Fibroblast of lung (primary cell): ENCODE measurements around the gene TAS2R38. TPM values are rescaled to one million over a fixed set of nuclear protein-coding genes. Genes with fewer than 3 reads are reported as not detected.

Source experiments
- DNase-seq, 2 donors: peaks; one replicate each; pipeline versions ENCODE4 v3.0.0 to v3.0.0-alpha.2; 2010; ENCODE audit warnings: low read depth in 2 of 2
- H2AFZ ChIP-seq: 2 replicates; pipeline ENCODE4 v1.5.1; 2012; ENCODE audit warnings: low read length, control low read depth, inconsistent platforms
- H3K27ac ChIP-seq: 2 replicates; pipeline ENCODE4 v1.5.1; 2011; ENCODE audit warnings: low read length, control low read depth; ENCODE audit not compliant: insufficient read depth
- H3K27me3 ChIP-seq: 2 replicates; pipeline ENCODE4 v1.5.1; 2011; ENCODE audit warnings: mild to moderate bottlenecking, low read length; ENCODE audit not compliant: control insufficient read depth, insufficient read depth
- H3K36me3 ChIP-seq: 2 replicates; pipeline ENCODE4 v1.5.1; 2011; ENCODE audit warnings: low read length; ENCODE audit not compliant: control insufficient read depth, insufficient read depth
- H3K4me1 ChIP-seq: 2 replicates; pipeline ENCODE4 v1.5.1; 2011; ENCODE audit warnings: low read length; ENCODE audit not compliant: control insufficient read depth, insufficient read depth; ENCODE audit errors: extremely low read depth
- H3K4me2 ChIP-seq: 2 replicates; pipeline ENCODE4 v1.5.1; 2011; ENCODE audit warnings: low read length, control low read depth; ENCODE audit not compliant: insufficient read depth; ENCODE audit errors: extremely low read depth
- H3K4me3 ChIP-seq, 4 experiments: fragments of 200-600 bp in 1 of 4; sonication (generic) in 1 of 4; replicated peaks in 1 of 4; 2 replicates each; pipeline ENCODE4 v1.5.1; 2011 to 2016; ENCODE audit warnings: low read length in 4 of 4, low read depth in 3 of 4, mild to moderate bottlenecking in 3 of 4, control low read depth in 2 of 4, inconsistent platforms in 1 of 4, mixed read lengths in 1 of 4; ENCODE audit not compliant: insufficient read depth in 1 of 4; ENCODE audit errors: control extremely low read depth in 1 of 4
- H3K79me2 ChIP-seq: 2 replicates; pipeline ENCODE4 v1.5.1; 2012; ENCODE audit warnings: mild to moderate bottlenecking, low read length, inconsistent platforms; ENCODE audit not compliant: control insufficient read depth, insufficient read depth
- H3K9ac ChIP-seq: 2 replicates; pipeline ENCODE4 v1.5.1; 2011; ENCODE audit warnings: mild to moderate bottlenecking, low read length, control low read depth; ENCODE audit not compliant: insufficient read depth
- H3K9me3 ChIP-seq: 2 replicates; pipeline ENCODE4 v1.5.1; 2012; ENCODE audit warnings: low read depth, low read length; ENCODE audit not compliant: control insufficient read depth, insufficient read depth
- H4K20me1 ChIP-seq: 2 replicates; pipeline ENCODE4 v1.5.1; 2011; ENCODE audit warnings: low read length; ENCODE audit not compliant: control insufficient read depth, insufficient read depth; ENCODE audit errors: extremely low read depth
- EZH2 ChIP-seq: IDR thresholded peaks from 2 replicates; pipeline ENCODE4 v1.5.1; 2012; ENCODE audit warnings: low read length, control low read depth, mild to moderate bottlenecking; ENCODE audit errors: missing control alignments
- polyA plus RNA-seq, 2 donors: library from polyadenylated mRNA; depleted of rRNA in 1 of 2; stranded (reverse) in 1 of 2; unstranded in 1 of 2; fragments of >200 nt; gene quantifications; 2 replicates each; pipeline ENCODE4 v1.2.1, GENCODE V29; 2011 to 2012; ENCODE audit warnings: missing spikeins in 1 of 2
- total RNA-seq: library from RNA; depleted of rRNA; stranded (reverse); fragments of >200 nt; gene quantifications from 2 replicates; pipeline ENCODE4 v1.2.1, GENCODE V29; 2014
- TF ChIP-seq, protein P1 (sequence below), 2 donors: IDR thresholded peaks in 1 of 2; conservative IDR thresholded peaks in 1 of 2; 1 replicate in 1 of 2; 2 replicates in 1 of 2; pipeline ENCODE4 v1.5.1; 2011 to 2012; ENCODE audit warnings: low read length in 2 of 2, control low read depth in 1 of 2, inconsistent platforms in 1 of 2, low read depth in 1 of 2, mild to moderate bottlenecking in 1 of 2

Gene TAS2R38
- total and polyA plus RNA-seq, 2 donors (not counting 1 experiment from before 2014, with no cell fraction given): not detected

- no peaks in the 10 kb centered on the region for H4K20me1 ChIP-seq
- H3K27me3 ChIP-seq: no peaks in the 10 kb centered on the region
- H3K9ac ChIP-seq: no peak overlapping the region
- no peaks in the 10 kb centered on the region for H3K79me2 ChIP-seq
- no peaks in the 10 kb centered on the region for H3K9me3 ChIP-seq
- no peak for TF ChIP-seq EZH2
- TF ChIP-seq, protein P1, sequence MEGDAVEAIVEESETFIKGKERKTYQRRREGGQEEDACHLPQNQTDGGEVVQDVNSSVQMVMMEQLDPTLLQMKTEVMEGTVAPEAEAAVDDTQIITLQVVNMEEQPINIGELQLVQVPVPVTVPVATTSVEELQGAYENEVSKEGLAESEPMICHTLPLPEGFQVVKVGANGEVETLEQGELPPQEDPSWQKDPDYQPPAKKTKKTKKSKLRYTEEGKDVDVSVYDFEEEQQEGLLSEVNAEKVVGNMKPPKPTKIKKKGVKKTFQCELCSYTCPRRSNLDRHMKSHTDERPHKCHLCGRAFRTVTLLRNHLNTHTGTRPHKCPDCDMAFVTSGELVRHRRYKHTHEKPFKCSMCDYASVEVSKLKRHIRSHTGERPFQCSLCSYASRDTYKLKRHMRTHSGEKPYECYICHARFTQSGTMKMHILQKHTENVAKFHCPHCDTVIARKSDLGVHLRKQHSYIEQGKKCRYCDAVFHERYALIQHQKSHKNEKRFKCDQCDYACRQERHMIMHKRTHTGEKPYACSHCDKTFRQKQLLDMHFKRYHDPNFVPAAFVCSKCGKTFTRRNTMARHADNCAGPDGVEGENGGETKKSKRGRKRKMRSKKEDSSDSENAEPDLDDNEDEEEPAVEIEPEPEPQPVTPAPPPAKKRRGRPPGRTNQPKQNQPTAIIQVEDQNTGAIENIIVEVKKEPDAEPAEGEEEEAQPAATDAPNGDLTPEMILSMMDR (conservative IDR thresholded peaks at IDR 0.05 in 1 of 2, IDR thresholded peaks at IDR 0.05 in 1 of 2; ENCODE audit: low read depth in 1 of 2, low read length in 2 of 2): no peak
- H3K27ac ChIP-seq: no peak overlapping the region
- no peak overlapping the region for H3K4me3 ChIP-seq
- H2AFZ ChIP-seq: no peak overlapping the region
- no peaks in the 10 kb centered on the region for H3K4me1 ChIP-seq
- no peak overlapping the region for H3K4me2 ChIP-seq
- no peak for DNase-seq
- H3K36me3 ChIP-seq: no peaks in the 10 kb centered on the region
Observed at GRCh38 chr7:142006577-142006976, 33.0 kb upstream of the TAS2R38 start.

DNA sequence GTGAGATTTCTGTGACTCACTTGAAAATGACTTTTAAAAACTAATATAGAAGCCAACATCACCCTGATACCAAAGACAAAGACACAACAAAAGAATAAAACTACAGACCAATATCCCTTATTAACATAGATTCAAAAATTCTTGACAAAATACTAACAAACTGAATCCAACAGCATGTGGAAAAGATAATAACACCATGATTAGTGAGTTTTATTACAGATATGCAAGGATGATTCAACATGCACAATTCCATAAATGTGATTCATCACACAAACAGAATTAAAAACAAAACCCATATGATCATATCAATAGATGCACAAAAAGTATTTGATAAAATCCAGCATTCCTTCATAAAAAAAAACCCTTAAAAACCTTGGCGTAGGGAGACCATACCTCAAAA, 28.6 kb upstream of the TAS2R38 start:
- Histone ChIP-seq H3K9me3 (no peaks in the 10 kb centered on the region), H3K36me3 (no peaks in the 10 kb centered on the region), H4K20me1 (no peaks in the 10 kb centered on the region), H3K27ac (no peak overlapping the region), H3K4me1 (no peaks in the 10 kb centered on the region), H3K9ac (no peak overlapping the region), H3K4me2 (no peak overlapping the region), H3K4me3 (no peak overlapping the region), H2AFZ (no peak overlapping the region), H3K27me3 (no peaks in the 10 kb centered on the region), H3K79me2 (no peaks in the 10 kb centered on the region)
- TF ChIP-seq EZH2: no peak
- TF ChIP-seq, protein P1 (conservative IDR thresholded peaks at IDR 0.05 in 1 of 2, IDR thresholded peaks at IDR 0.05 in 1 of 2; ENCODE audit: low read depth in 1 of 2, low read length in 2 of 2): no peak
- no peak for DNase-seq

DNA sequence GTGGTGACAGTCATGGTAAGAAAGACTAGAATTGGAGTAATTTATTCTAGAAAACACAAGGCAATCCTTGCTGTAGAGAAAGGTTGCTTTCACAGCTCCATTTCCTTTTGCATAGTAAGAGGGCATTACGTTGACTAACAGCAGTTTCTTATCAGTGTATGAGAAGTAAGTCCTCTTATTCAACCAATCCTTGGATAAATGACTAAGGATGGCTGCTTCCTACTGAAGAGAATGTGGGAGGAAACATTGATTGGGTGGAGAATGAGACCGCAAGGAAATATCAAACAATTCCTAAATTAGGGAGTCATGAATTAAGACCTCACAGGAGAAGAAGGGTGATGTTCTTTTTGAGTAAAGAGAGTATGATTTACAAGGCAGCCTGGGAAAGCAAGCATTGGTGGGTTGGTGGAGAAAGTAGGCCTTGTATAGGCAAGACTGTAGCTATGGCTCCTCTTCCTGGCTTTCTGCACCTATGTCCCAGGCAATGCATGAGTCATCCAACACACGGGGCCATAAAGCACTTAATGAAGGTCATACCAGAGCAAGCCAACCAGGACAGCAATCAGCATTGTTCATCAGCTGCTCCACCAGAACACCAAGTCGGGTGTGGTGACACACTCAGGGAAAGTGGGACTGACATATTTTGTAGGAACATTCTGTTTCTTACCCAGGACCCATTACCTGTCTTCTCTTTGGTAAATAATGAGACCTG, 27.7 kb upstream of the TAS2R38 start:
- H4K20me1 ChIP-seq: no peaks in the 10 kb centered on the region
- H3K9ac ChIP-seq: no peak overlapping the region
- H3K27ac ChIP-seq: no peak overlapping the region
- no peak overlapping the region for H3K4me3 ChIP-seq
- peak in 1 of 2 donors; percentile 3 for DNase-seq
- no peak overlapping the region for H3K4me2 ChIP-seq
- H3K27me3 ChIP-seq: no peaks in the 10 kb centered on the region
- TF ChIP-seq, protein P1 (conservative IDR thresholded peaks at IDR 0.05 in 1 of 2, IDR thresholded peaks at IDR 0.05 in 1 of 2; ENCODE audit: low read depth in 1 of 2, low read length in 2 of 2): no peak
- no peaks in the 10 kb centered on the region for H3K4me1 ChIP-seq
- H3K9me3 ChIP-seq: no peaks in the 10 kb centered on the region
- H3K79me2 ChIP-seq: no peaks in the 10 kb centered on the region
- H3K36me3 ChIP-seq: no peaks in the 10 kb centered on the region
- H2AFZ ChIP-seq: no peak overlapping the region
